Endothelial cell (in vitro differentiated cells): ENCODE measurements around the gene TBC1D24. TPM values are rescaled to one million over a fixed set of nuclear protein-coding genes. Genes with fewer than 3 reads are reported as not detected.

Source experiments
- DNase-seq: peaks from one replicate; pipeline ENCODE4 v3.0.0; 2021; ENCODE audit warnings: low spot score
- H3K27ac Mint-ChIP-seq: one replicate; pipeline ENCODE4 v1.8.0; 2021; ENCODE audit warnings: mixed read lengths, inconsistent platforms; ENCODE audit not compliant: unreplicated experiment
- H3K27me3 Mint-ChIP-seq: one replicate; pipeline ENCODE4 v1.8.0; 2021; ENCODE audit warnings: mild to moderate bottlenecking, moderate library complexity, mixed read lengths, inconsistent platforms; ENCODE audit not compliant: unreplicated experiment
- H3K36me3 Mint-ChIP-seq: one replicate; pipeline ENCODE4 v1.8.0; 2021; ENCODE audit warnings: mild to moderate bottlenecking, low read depth, mixed read lengths, inconsistent platforms; ENCODE audit not compliant: unreplicated experiment
- H3K4me1 Mint-ChIP-seq: one replicate; pipeline ENCODE4 v1.8.0; 2021; ENCODE audit warnings: mild to moderate bottlenecking, mixed read lengths, inconsistent platforms; ENCODE audit not compliant: unreplicated experiment
- H3K4me3 Mint-ChIP-seq: one replicate; pipeline ENCODE4 v1.8.0; 2021; ENCODE audit warnings: mild to moderate bottlenecking, mixed read lengths, inconsistent platforms; ENCODE audit not compliant: unreplicated experiment
- H3K9me3 Mint-ChIP-seq: one replicate; pipeline ENCODE4 v1.8.0; 2021; ENCODE audit warnings: mixed read lengths, inconsistent platforms; ENCODE audit not compliant: unreplicated experiment
- CTCF ChIP-seq: fragments of 200-600 bp; sonication (generic); IDR thresholded peaks from one replicate; pipeline ENCODE4 v1.5.0; 2021; ENCODE audit warnings: antibody characterized with exemption; ENCODE audit not compliant: unreplicated experiment
- total RNA-seq: library from RNA; stranded (reverse); fragmentation: NEBNext Ultra II Directional; extraction: Animal tissue kit (Norgen Biotek cat#: 25700); gene quantifications from one replicate; pipeline ENCODE4 v1.2.1, GENCODE V29; 2021; ENCODE audit not compliant: unreplicated experiment

Gene TBC1D24
- total RNA-seq, 1 donor from 2014 or later = 17.3 TPM

- peaks cover 14% of the 10 kb centered on the region for H3K4me1 Mint-ChIP-seq
- DNase-seq = no peak
- TF ChIP-seq CTCF = no peak
These were observed 46.2 kb upstream of the TBC1D24 start for GRCh38 chr16:2428784-2429033.

GRCh38 chr16:2429034-2429770, 45.7 kb upstream of the TBC1D24 start, which contains the start of gene CCNF:
Gene CCNF, plus strand, starts transcription at chr16:2429447. Its CDS starts 35 bp downstream, at chr16:2429482.
- peak within 1 kb of the TSS; percentile 72 for H3K27ac Mint-ChIP-seq
- peak; percentile 99 for DNase-seq
- H3K9me3 Mint-ChIP-seq = no peaks in the 10 kb centered on the region
- H3K27me3 Mint-ChIP-seq = peaks cover 13% of the 10 kb centered on the region
- peaks cover 14% of the 10 kb centered on the region for H3K4me1 Mint-ChIP-seq
- no peak for TF ChIP-seq CTCF
- H3K36me3 Mint-ChIP-seq = peaks cover 8% of the 10 kb centered on the region
- H3K4me3 Mint-ChIP-seq = peak within 1 kb of the TSS; percentile 91

More at GRCh38 chr16:2428784-2429033, 46.2 kb upstream of the TBC1D24 start:
- Mint-ChIP-seq H3K27me3 (peaks cover 13% of the 10 kb centered on the region), H3K9me3 (no peaks in the 10 kb centered on the region), H3K27ac (no peak overlapping the region), H3K36me3 (peaks cover 8% of the 10 kb centered on the region), H3K4me3 (peak overlapping the region; percentile 87)

GRCh38 chr16:2429771-2430663, 44.9 kb upstream of the TBC1D24 start:
- Mint-ChIP-seq H3K27ac (peak overlapping the region; percentile 72), H3K27me3 (peaks cover 13% of the 10 kb centered on the region), H3K4me1 (peaks cover 14% of the 10 kb centered on the region), H3K9me3 (no peaks in the 10 kb centered on the region), H3K36me3 (peaks cover 11% of the 10 kb centered on the region), H3K4me3 (peak overlapping the region; percentile 91)
- no peak for TF ChIP-seq CTCF
- peak; percentile 44 for DNase-seq

GRCh38 chr16:2432286-2432685, 42.6 kb upstream of the TBC1D24 start:
- no peak overlapping the region for H3K27ac Mint-ChIP-seq
- H3K36me3 Mint-ChIP-seq = peaks cover 19% of the 10 kb centered on the region
- no peak for DNase-seq
- peaks cover 14% of the 10 kb centered on the region for H3K4me1 Mint-ChIP-seq
- TF ChIP-seq CTCF = no peak
- H3K27me3 Mint-ChIP-seq = peaks cover 8% of the 10 kb centered on the region
- no peak overlapping the region for H3K4me3 Mint-ChIP-seq
- no peaks in the 10 kb centered on the region for H3K9me3 Mint-ChIP-seq
